ENCODE results near the gene EDARADD. TPM values are rescaled to one million over a fixed set of nuclear protein-coding genes. Genes with fewer than 3 reads are reported as not detected.

Gene EDARADD
- total RNA-seq, 1 donor from 2014 or later = 0.98 TPM

DNA sequence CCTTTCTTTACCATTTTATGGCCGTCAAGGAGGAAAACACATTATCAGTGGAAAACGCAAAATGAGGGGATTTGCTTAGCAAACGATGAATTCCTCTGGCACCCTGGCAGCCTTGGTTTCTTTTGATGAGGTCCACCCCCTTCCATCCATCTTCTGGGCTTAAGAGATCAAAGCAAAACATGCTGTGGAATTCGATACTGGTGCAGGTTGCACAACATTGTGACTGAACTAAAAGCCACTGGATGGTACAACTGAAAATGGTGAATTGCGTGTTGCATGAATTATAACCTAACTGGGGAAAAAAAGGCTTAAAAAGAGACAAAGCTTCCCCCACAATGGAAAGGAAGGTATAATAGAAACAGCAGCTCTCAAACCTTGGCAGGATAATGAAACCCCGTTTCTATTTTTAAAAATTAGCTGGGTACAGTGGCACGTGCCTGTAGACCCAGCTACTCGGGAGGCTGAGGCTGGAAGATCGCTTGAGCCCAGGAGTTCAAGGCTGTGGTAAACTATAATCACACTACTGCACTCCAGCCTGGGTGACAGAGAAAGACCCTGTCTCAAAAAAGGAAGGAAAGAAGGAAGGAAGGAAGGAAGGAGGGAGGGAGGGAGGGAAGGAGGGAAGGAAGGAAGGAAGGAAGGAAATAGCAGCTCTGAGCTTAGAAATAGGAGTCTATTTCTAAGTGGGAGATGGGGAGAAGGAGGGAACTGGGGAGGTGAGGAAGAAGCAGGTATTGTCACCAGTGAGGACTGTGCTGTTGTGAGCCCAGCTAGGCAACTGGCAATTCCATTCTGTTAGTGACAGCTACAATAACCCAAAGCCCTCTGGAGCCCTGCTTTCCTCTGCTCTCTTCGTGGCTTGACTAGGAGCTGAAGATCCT, 100.7 kb downstream of the EDARADD start:
- no peak overlapping the region for H3K27ac Mint-ChIP-seq (ENCODE audit: unreplicated experiment)
- no peaks in the 10 kb centered on the region for H3K9me3 Mint-ChIP-seq (ENCODE audit: unreplicated experiment)
- TF ChIP-seq, protein P1, sequence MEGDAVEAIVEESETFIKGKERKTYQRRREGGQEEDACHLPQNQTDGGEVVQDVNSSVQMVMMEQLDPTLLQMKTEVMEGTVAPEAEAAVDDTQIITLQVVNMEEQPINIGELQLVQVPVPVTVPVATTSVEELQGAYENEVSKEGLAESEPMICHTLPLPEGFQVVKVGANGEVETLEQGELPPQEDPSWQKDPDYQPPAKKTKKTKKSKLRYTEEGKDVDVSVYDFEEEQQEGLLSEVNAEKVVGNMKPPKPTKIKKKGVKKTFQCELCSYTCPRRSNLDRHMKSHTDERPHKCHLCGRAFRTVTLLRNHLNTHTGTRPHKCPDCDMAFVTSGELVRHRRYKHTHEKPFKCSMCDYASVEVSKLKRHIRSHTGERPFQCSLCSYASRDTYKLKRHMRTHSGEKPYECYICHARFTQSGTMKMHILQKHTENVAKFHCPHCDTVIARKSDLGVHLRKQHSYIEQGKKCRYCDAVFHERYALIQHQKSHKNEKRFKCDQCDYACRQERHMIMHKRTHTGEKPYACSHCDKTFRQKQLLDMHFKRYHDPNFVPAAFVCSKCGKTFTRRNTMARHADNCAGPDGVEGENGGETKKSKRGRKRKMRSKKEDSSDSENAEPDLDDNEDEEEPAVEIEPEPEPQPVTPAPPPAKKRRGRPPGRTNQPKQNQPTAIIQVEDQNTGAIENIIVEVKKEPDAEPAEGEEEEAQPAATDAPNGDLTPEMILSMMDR (IDR thresholded peaks at IDR 0.05; ENCODE audit: partially characterized antibody, unreplicated experiment) = no peak
- H3K4me1 Mint-ChIP-seq (ENCODE audit: low read depth, unreplicated experiment) = no peaks in the 10 kb centered on the region
- no peaks in the 10 kb centered on the region for H3K36me3 Mint-ChIP-seq (ENCODE audit: unreplicated experiment)
- no peaks in the 10 kb centered on the region for H3K27me3 Mint-ChIP-seq (ENCODE audit: unreplicated experiment)
- H3K4me3 Mint-ChIP-seq (ENCODE audit: unreplicated experiment) = no peak overlapping the region
- DNase-seq = no peak

DNA sequence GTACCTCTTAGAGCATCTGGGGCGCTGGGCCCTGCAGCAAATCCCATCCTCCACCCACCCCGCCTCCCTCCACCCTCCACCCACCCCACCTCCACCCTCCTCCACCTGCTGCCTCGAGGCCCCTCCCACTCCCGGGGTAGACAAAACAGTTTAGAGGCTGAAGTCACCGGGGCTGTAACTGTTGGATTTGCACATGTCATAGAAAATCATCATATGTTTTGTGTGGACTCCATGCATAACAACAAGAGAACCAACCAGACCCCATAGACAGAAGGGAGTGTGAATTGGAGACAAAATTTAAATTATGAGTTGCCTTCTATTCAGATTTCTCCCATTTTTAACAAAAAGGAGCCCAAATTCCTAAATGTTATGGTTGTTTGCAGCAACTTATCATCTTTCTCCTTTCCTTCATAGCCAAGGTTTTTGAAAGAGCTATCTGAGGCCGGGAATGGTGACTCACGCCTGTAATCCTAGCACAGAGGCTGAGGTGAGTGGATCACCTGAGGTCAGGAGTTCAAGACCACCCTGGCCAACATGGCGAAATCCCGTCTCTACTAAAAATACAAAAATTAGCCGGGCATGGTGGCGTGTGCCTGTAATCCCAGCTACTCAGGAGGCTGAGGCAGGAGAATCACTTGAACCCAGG, 101.5 kb downstream of the EDARADD start:
- Mint-ChIP-seq H3K27me3 (ENCODE audit: unreplicated experiment) (no peaks in the 10 kb centered on the region), H3K27ac (ENCODE audit: unreplicated experiment) (no peak overlapping the region), H3K4me3 (ENCODE audit: unreplicated experiment) (no peak overlapping the region), H3K9me3 (ENCODE audit: unreplicated experiment) (no peaks in the 10 kb centered on the region), H3K36me3 (ENCODE audit: unreplicated experiment) (no peaks in the 10 kb centered on the region), H3K4me1 (ENCODE audit: low read depth, unreplicated experiment) (no peaks in the 10 kb centered on the region)
- no peak for DNase-seq
- TF ChIP-seq, protein P1 (IDR thresholded peaks at IDR 0.05; ENCODE audit: partially characterized antibody, unreplicated experiment) = no peak

GRCh38 chr1:236497908-236498307, 103.8 kb downstream of the EDARADD start:
- Mint-ChIP-seq H3K4me3 (ENCODE audit: unreplicated experiment) (no peak overlapping the region), H3K9me3 (ENCODE audit: unreplicated experiment) (peaks cover 1% of the 10 kb centered on the region), H3K4me1 (ENCODE audit: low read depth, unreplicated experiment) (no peaks in the 10 kb centered on the region), H3K27me3 (ENCODE audit: unreplicated experiment) (no peaks in the 10 kb centered on the region), H3K27ac (ENCODE audit: unreplicated experiment) (no peak overlapping the region), H3K36me3 (ENCODE audit: unreplicated experiment) (no peaks in the 10 kb centered on the region)
- TF ChIP-seq, protein P1 (IDR thresholded peaks at IDR 0.05; ENCODE audit: partially characterized antibody, unreplicated experiment) = no peak
- no peak for DNase-seq

DNA sequence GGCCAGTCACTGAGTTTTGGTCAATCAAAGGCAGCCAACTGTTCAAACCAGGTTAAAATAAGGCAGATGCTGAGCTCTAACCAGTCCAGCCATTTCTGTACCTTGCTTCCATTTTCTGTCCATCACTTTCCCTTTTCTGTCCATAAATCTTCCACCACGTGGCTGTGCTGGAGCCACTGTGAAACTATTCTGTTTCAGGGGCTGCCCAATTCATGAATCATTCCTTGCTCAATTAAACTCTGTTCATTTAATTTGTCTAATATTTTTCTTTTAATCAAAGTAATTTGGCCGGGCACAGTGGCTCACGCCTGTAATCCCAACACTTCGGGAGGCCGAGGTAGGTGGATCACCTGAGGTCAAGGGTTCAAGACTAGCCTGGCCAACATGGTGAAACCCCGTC, 107.0 kb downstream of the EDARADD start:
- H3K27ac Mint-ChIP-seq (ENCODE audit: unreplicated experiment) = no peak overlapping the region
- H3K27me3 Mint-ChIP-seq (ENCODE audit: unreplicated experiment) = peaks cover 2% of the 10 kb centered on the region
- H3K4me1 Mint-ChIP-seq (ENCODE audit: low read depth, unreplicated experiment) = no peaks in the 10 kb centered on the region
- DNase-seq = no peak
- H3K9me3 Mint-ChIP-seq (ENCODE audit: unreplicated experiment) = peaks cover 1% of the 10 kb centered on the region
- TF ChIP-seq, protein P1 (IDR thresholded peaks at IDR 0.05; ENCODE audit: partially characterized antibody, unreplicated experiment) = no peak
- no peaks in the 10 kb centered on the region for H3K36me3 Mint-ChIP-seq (ENCODE audit: unreplicated experiment)
- H3K4me3 Mint-ChIP-seq (ENCODE audit: unreplicated experiment) = no peak overlapping the region

DNA sequence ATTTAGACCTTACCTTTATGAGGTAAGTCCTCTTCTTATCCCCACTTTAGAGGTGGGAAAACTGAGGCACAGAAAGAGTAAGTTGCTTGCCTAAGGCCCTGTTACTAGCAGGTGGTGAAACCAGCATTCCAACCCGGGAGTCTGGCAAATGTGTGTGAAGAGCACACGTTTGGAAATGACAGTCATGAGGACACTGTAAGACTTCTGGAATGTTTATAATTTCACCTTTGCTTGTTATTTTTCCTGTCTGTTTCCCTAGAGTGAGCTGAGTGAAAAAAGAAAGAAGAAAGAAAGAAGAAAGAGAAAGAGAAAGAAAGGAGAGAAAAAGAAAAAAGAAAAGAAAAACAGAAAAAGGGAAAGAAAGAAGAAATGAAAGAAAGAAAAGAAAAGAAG, 108.5 kb downstream of the EDARADD start:
- peaks cover 2% of the 10 kb centered on the region for H3K27me3 Mint-ChIP-seq (ENCODE audit: unreplicated experiment)
- no peak overlapping the region for H3K27ac Mint-ChIP-seq (ENCODE audit: unreplicated experiment)
- H3K4me1 Mint-ChIP-seq (ENCODE audit: low read depth, unreplicated experiment) = no peaks in the 10 kb centered on the region
- no peaks in the 10 kb centered on the region for H3K36me3 Mint-ChIP-seq (ENCODE audit: unreplicated experiment)
- DNase-seq = no peak
- TF ChIP-seq, protein P1 (IDR thresholded peaks at IDR 0.05; ENCODE audit: partially characterized antibody, unreplicated experiment) = no peak
- no peak overlapping the region for H3K4me3 Mint-ChIP-seq (ENCODE audit: unreplicated experiment)
- H3K9me3 Mint-ChIP-seq (ENCODE audit: unreplicated experiment) = peaks cover 1% of the 10 kb centered on the region

Data from glutamatergic neuron (in vitro differentiated cells).